ENCODE data around the gene TMEM114.

- no peak for TF ChIP-seq KDM5A (IDR thresholded peaks at IDR 0.05)
- TF ChIP-seq JUN (IDR thresholded peaks at IDR 0.05): no peak
- no peak for TF ChIP-seq USF2 (IDR thresholded peaks at IDR 0.05)
- TF ChIP-seq CTCF (IDR thresholded peaks at IDR 0.05): no peak
- no peak for TF ChIP-seq CHD2 (IDR thresholded peaks at IDR 0.05; ENCODE audit: low read length, partially characterized antibody)
- TF ChIP-seq REST (IDR thresholded peaks at IDR 0.05): no peak
- TF ChIP-seq ELK1 (IDR thresholded peaks at IDR 0.05; ENCODE audit: low read depth, low read length): no peak
- no peak for TF ChIP-seq SREBF2 (IDR thresholded peaks at IDR 0.05)
- TF ChIP-seq EP300 (IDR thresholded peaks at IDR 0.05): no peak
- TF ChIP-seq SMC3 (IDR thresholded peaks at IDR 0.05): no peak
- no peak for TF ChIP-seq NPAS2 (CRISPR knock-in tag; IDR thresholded peaks at IDR 0.05; ENCODE audit: borderline replicate concordance)
- TF ChIP-seq RFX5 (IDR thresholded peaks at IDR 0.05): no peak
- no peak for TF ChIP-seq HDAC2 (IDR thresholded peaks at IDR 0.05)
- TF ChIP-seq HMGXB4 (CRISPR knock-in tag; IDR thresholded peaks at IDR 0.05; ENCODE audit: borderline replicate concordance): no peak
Measured at GRCh38 chr16:8554022-8554421, 36.3 kb downstream of the TMEM114 start.

All from A549 (cell line).